ENCODE measurements around the gene SLC27A4.

- TF ChIP-seq CTCF (IDR thresholded peaks at IDR 0.05) (no peak), POLR2A (IDR thresholded peaks at IDR 0.05) (no peak), EP300 (IDR thresholded peaks at IDR 0.05) (no peak)
Measured at GRCh38 chr9:128397831-128398230, 57.5 kb downstream of the SLC27A4 start.
